ES-I3 (cell line): ENCODE measurements around the gene UGT8.

ENCODE experiments used
- H3K36me3 ChIP-seq: 2 replicates; pipeline ENCODE4 v1.6.1; 2013; ENCODE audit warnings: mild to moderate bottlenecking, low read length, control low read depth, moderate library complexity; ENCODE audit not compliant: insufficient read depth
- H3K4me1 ChIP-seq: 2 replicates; pipeline ENCODE4 v1.6.1; 2013; ENCODE audit warnings: mild to moderate bottlenecking, control low read depth, low read length; ENCODE audit not compliant: insufficient read depth
- H3K9ac ChIP-seq: 2 replicates; pipeline ENCODE4 v1.6.1; 2013; ENCODE audit warnings: low read depth, mild to moderate bottlenecking, low read length, moderate library complexity
- H3K9me3 ChIP-seq: 2 replicates; pipeline ENCODE4 v1.6.1; 2013; ENCODE audit warnings: mild to moderate bottlenecking, low read length, moderate library complexity; ENCODE audit not compliant: control insufficient read depth, insufficient read depth

UGT8 gene

DNA sequence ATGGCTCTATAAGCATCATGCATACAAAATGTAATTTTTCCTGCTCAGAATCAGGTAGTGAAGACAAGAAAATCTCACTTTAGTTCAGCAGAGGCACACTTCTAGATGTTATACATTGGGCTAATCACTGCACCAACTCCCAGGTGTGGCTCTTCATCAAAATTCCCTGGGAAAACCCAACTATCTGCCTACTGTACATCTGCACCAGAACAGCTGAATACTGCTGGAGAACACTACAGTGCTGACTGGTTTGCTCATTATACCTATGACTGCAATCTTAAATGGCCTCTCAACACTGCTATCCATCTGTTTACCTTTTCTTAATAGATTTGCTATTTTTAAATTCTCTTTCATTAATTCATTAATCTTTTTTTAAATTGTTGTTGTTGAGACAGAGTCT is 92.0 kb downstream of the UGT8 start:
- Histone ChIP-seq H3K9me3 (no peaks in the 10 kb centered on the region), H3K4me1 (peaks cover 4% of the 10 kb centered on the region; the same call in 1 of the 2 replicates), H3K9ac (no peak overlapping the region), H3K36me3 (no peaks in the 10 kb centered on the region)

DNA sequence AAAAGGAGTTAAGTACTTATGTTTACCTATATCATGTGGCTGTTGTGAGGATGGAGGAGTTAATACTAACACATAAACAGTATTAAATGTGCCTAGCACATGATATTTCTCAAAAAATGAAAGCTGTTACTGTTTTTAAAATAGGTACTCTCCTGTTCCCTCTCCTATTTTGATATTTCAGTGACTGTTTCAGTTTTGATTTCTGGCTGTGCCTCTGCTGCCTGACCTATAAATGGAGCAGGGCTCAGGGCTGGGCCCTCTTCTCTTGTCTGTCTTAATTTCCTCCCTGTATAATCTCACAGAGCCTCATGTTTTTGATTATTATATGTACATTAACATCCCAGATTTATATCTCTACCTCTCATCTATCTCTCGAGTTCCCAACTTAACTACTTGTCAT is 93.3 kb downstream of the UGT8 start:
- H3K4me1 ChIP-seq: peaks cover 4% of the 10 kb centered on the region; the same call in 1 of the 2 replicates
- H3K36me3 ChIP-seq: no peaks in the 10 kb centered on the region
- no peak overlapping the region for H3K9ac ChIP-seq
- H3K9me3 ChIP-seq: no peaks in the 10 kb centered on the region

DNA sequence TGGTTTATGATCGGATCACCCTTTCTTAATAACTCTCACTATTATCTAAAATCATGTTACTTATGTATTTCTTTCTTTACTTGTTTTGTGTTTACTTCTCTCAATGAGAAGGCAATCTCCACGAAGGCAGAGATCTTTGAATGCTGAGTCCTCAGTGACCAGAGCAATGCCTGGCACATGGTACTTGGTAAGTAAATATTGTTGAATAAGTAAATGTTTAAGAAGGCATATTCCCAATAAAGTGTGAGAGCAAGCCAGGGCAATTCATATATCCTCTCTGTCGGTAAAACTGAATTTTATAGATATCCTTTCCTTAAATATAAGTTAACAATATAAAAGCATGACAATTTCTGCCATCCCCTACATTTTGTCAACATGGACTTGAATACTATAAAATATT is 94.4 kb downstream of the UGT8 start:
- Histone ChIP-seq H3K9me3 (no peaks in the 10 kb centered on the region), H3K36me3 (no peaks in the 10 kb centered on the region), H3K9ac (no peak overlapping the region), H3K4me1 (peaks cover 4% of the 10 kb centered on the region; the same call in 1 of the 2 replicates)

DNA sequence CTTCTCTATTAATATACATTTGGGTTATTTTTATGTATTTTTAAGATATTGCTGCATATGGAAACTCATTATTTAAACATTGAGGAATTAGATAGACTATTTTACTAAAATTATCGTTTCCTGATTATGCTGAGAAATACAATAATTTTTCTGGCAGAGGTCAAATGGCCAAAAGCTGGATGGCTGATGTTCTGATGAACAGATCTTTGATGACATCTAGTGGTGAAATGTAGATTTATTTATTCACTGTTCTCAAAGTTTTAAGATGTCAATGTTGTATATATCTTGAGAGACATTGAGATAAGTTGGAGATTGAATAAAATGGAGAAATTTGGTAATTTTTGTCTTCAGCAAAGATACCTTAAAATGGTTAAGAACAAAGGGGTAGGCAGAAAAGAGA is 96.2 kb downstream of the UGT8 start:
- H3K9ac ChIP-seq: no peak overlapping the region

DNA sequence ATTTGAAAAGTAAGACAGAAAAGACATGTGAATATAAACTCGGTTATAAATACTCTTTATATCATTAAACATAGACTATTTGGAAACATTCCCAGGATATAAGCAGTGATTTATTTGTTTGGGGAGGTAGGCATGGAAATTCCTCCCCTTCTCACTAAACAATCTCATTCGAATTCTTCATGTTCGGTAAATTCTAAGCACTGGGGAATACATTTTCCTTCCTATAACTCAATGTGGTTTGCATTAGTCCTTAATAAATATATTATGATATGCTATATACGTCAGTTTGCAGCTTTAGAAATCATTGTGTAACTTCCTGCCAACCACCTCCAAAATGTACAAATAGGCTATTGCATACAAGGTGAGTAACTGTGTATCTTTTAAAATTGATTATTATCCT is 99.6 kb downstream of the UGT8 start:
- Histone ChIP-seq H3K36me3 (no peaks in the 10 kb centered on the region), H3K9ac (no peak overlapping the region), H3K4me1 (no peaks in the 10 kb centered on the region), H3K9me3 (no peaks in the 10 kb centered on the region)

More for the DNA sequence above, 96.2 kb downstream of the UGT8 start:
- Histone ChIP-seq H3K9me3 (no peaks in the 10 kb centered on the region), H3K4me1 (no peaks in the 10 kb centered on the region), H3K36me3 (no peaks in the 10 kb centered on the region)

DNA sequence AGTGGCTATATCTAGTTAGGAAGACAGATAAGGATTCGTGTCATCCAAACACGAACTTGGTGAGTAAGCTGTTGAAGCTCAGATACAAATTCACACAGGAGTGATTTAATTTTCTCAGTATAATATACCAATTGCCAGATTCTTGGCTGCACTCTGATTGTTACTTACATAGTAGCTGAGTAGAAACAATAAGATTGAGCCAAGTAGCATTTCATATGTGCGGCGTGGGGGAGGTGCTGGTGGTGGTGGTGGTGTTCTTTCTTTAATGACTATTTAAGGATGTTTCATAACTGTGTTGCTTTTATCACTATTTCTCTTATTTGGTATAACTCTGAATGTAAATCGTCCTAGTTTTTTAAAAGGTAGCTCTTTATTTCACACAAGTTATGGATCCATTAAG is 102.9 kb downstream of the UGT8 start:
- Histone ChIP-seq H3K9ac (no peak overlapping the region), H3K36me3 (no peaks in the 10 kb centered on the region), H3K9me3 (no peaks in the 10 kb centered on the region), H3K4me1 (no peaks in the 10 kb centered on the region)

DNA sequence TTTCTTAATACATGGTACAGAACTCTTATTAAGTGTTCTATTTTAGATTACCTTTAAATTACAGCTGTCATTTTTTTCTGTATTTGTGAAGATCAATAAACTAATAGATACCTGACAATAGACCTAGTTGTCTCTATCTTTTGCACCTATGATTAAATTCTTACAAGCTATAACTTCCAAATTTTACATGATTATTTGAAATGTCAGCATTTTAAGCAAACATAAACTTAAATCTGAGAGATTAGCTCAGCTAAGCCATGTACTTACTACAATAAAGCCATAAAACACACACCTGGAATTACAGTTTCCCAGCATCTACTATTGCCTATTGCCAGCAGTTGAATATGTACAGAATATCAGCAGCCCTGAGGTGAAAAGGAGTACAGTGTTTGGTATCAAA is 118.8 kb downstream of the UGT8 start:
- Histone ChIP-seq H3K36me3 (no peaks in the 10 kb centered on the region), H3K9me3 (no peaks in the 10 kb centered on the region), H3K4me1 (peaks cover 7% of the 10 kb centered on the region; the same call in 1 of the 2 replicates), H3K9ac (no peak overlapping the region)

DNA sequence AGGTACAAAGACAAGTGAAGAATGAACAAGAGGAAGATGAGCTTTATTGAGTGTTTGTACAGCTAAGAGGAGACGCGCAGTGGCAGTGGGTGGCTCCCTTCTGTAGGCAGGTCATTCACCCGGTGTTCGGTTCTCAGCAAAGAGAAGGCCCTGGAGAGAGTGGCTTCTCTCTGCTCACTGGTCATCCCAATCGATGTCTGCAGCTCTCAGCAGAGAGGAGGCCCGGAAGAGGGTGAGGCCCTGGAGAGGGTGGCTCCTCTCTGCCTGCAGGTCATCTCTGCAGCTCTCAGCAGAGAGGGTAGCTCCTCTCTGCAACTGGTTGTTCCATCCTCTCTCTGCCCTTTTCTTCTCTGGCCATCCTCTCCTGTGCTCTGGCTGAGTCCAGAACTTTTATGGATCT is 126.5 kb downstream of the UGT8 start:
- no peaks in the 10 kb centered on the region for H3K36me3 ChIP-seq
- no peaks in the 10 kb centered on the region for H3K9me3 ChIP-seq
- H3K9ac ChIP-seq: no peak overlapping the region
- H3K4me1 ChIP-seq: peaks cover 12% of the 10 kb centered on the region; the same call in 1 of the 2 replicates

DNA sequence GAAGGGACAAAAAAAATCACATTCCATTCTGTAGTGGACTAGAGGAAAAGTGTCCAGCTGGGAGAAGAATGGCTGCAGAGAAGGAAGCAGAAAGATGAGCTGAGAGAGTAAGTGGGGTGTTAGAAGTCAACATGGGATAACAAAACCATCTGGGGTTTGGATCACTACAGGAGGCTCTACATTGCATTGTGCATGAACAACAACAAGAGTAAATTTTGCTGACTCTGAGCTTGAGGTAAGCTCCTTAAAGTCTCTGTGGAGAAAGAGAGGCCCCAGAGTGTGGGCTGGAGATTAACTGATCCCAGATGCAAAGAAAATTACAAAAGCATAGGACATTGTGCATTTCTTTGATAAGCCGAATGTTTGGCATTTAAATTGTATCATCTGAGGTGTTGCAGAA is 128.9 kb downstream of the UGT8 start:
- H3K9me3 ChIP-seq: no peaks in the 10 kb centered on the region
- no peak overlapping the region for H3K9ac ChIP-seq
- no peaks in the 10 kb centered on the region for H3K36me3 ChIP-seq
- H3K4me1 ChIP-seq: peaks cover 10% of the 10 kb centered on the region; the same call in 1 of the 2 replicates
